Activated naive CD8-positive, alpha-beta T cell treated with anti-CD3 and anti-CD28 coated beads, Interleukin-2, amount 50 U/mL, for 24 hours (primary cell): ENCODE measurements around the gene GATC.
"Not testable (repeated sequence)": the region's sequence is repeated elsewhere in the genome, so short reads cannot be mapped to it uniquely, and the experiment has no call there.

Source experiments
- ATAC-seq: fragments of 150-1000 bp; cut with Tn5 transposase; one replicate; pipeline ENCODE4 v1.10.0; 2021
- DNase-seq: peaks from one replicate; pipeline ENCODE4 v3.0.0; 2021
- H3K27ac Mint-ChIP-seq: one replicate; pipeline ENCODE4 v1.8.0; 2021; ENCODE audit warnings: mild to moderate bottlenecking, mixed read lengths
- H3K27me3 Mint-ChIP-seq: one replicate; pipeline ENCODE4 v1.8.0; 2021; ENCODE audit warnings: mixed read lengths
- H3K36me3 Mint-ChIP-seq: one replicate; pipeline ENCODE4 v1.8.0; 2021; ENCODE audit warnings: low read depth, mixed read lengths
- H3K4me1 Mint-ChIP-seq: one replicate; pipeline ENCODE4 v1.8.0; 2021; ENCODE audit warnings: mixed read lengths
- H3K4me3 Mint-ChIP-seq: one replicate; pipeline ENCODE4 v1.8.0; 2021; ENCODE audit warnings: mild to moderate bottlenecking, moderate library complexity, mixed read lengths
- H3K9me3 Mint-ChIP-seq: one replicate; pipeline ENCODE4 v1.8.0; 2021; ENCODE audit warnings: mixed read lengths

Gene GATC

GRCh38 chr12:120421701-120422100 lies 24.5 kb upstream of the GATC start:
- no peak for ATAC-seq
- Mint-ChIP-seq H3K4me3 (no peak overlapping the region), H3K27me3 (no peaks in the 10 kb centered on the region), H3K36me3 (no peaks in the 10 kb centered on the region), H3K4me1 (no peaks in the 10 kb centered on the region), H3K27ac (no peak overlapping the region), H3K9me3 (no peaks in the 10 kb centered on the region)
- DNase-seq, result no peak

- H3K36me3 Mint-ChIP-seq, result no peaks in the 10 kb centered on the region
- no peak for DNase-seq
- no peak overlapping the region for H3K4me3 Mint-ChIP-seq
- peaks cover 3% of the 10 kb centered on the region for H3K27me3 Mint-ChIP-seq
- ATAC-seq, result no peak
- no peaks in the 10 kb centered on the region for H3K9me3 Mint-ChIP-seq
- H3K27ac Mint-ChIP-seq, result no peak overlapping the region
- no peaks in the 10 kb centered on the region for H3K4me1 Mint-ChIP-seq
Measured at GRCh38 chr12:120422892-120423456, 23.3 kb upstream of the GATC start.

GRCh38 chr12:120425797-120426196 lies 20.4 kb upstream of the GATC start:
- no peak for DNase-seq
- no peaks in the 10 kb centered on the region for H3K36me3 Mint-ChIP-seq
- no peak overlapping the region for H3K4me3 Mint-ChIP-seq
- peaks cover 5% of the 10 kb centered on the region for H3K27me3 Mint-ChIP-seq
- no peaks in the 10 kb centered on the region for H3K9me3 Mint-ChIP-seq
- H3K27ac Mint-ChIP-seq, result no peak overlapping the region
- ATAC-seq, result no peak
- H3K4me1 Mint-ChIP-seq, result peaks cover 5% of the 10 kb centered on the region

- H3K27ac Mint-ChIP-seq, result no peak overlapping the region
- peaks cover 18% of the 10 kb centered on the region for H3K4me1 Mint-ChIP-seq
- H3K9me3 Mint-ChIP-seq, result no peaks in the 10 kb centered on the region
- peaks cover 5% of the 10 kb centered on the region for H3K27me3 Mint-ChIP-seq
- H3K4me3 Mint-ChIP-seq, result no peak overlapping the region
- no peak for ATAC-seq
- no peak for DNase-seq
- H3K36me3 Mint-ChIP-seq, result no peaks in the 10 kb centered on the region
Measured at GRCh38 chr12:120428597-120429229, 17.5 kb upstream of the GATC start.

- H3K36me3 Mint-ChIP-seq, result no peaks in the 10 kb centered on the region
- DNase-seq, result no peak
- no peaks in the 10 kb centered on the region for H3K9me3 Mint-ChIP-seq
- no peak for ATAC-seq
- peaks cover 5% of the 10 kb centered on the region for H3K27me3 Mint-ChIP-seq
- H3K4me1 Mint-ChIP-seq, result peaks cover 18% of the 10 kb centered on the region
- H3K4me3 Mint-ChIP-seq, result no peak overlapping the region
- no peak overlapping the region for H3K27ac Mint-ChIP-seq
Measured at GRCh38 chr12:120429368-120429767, 16.9 kb upstream of the GATC start.

- ATAC-seq (no peak), DNase-seq (no peak)
- no peak overlapping the region for H3K4me3 Mint-ChIP-seq
- peaks cover 5% of the 10 kb centered on the region for H3K27me3 Mint-ChIP-seq
- no peak overlapping the region for H3K27ac Mint-ChIP-seq
- H3K4me1 Mint-ChIP-seq, result peaks cover 25% of the 10 kb centered on the region
- H3K36me3 Mint-ChIP-seq, result no peaks in the 10 kb centered on the region
- H3K9me3 Mint-ChIP-seq, result no peaks in the 10 kb centered on the region
Measured at GRCh38 chr12:120432772-120433525, 13.3 kb upstream of the GATC start.

- no peaks in the 10 kb centered on the region for H3K9me3 Mint-ChIP-seq
- peaks cover 3% of the 10 kb centered on the region for H3K27me3 Mint-ChIP-seq
- H3K4me3 Mint-ChIP-seq, result peak within 1 kb of the TSS; percentile 92
- peaks cover 26% of the 10 kb centered on the region for H3K4me1 Mint-ChIP-seq
- peaks cover 27% of the 10 kb centered on the region for H3K36me3 Mint-ChIP-seq
- peak; percentile 98 for ATAC-seq
- H3K27ac Mint-ChIP-seq, result peak within 1 kb of the TSS; percentile 92
- DNase-seq, result peak; percentile 97
Measured at GRCh38 chr12:120437735-120438494, 8.3 kb upstream of the GATC start, which contains the start of gene COX6A1. Gene COX6A1, plus strand, starts transcription at chr12:120438113. Its CDS starts 14 bp downstream, at chr12:120438127.

GRCh38 chr12:120438495-120439198 lies 7.6 kb upstream of the GATC start:
- peak overlapping the region; percentile 92 for H3K27ac Mint-ChIP-seq
- peaks cover 3% of the 10 kb centered on the region for H3K27me3 Mint-ChIP-seq
- H3K36me3 Mint-ChIP-seq, result peaks cover 32% of the 10 kb centered on the region
- DNase-seq, result no peak
- H3K4me3 Mint-ChIP-seq, result peak overlapping the region; percentile 92
- no peak for ATAC-seq
- peaks cover 22% of the 10 kb centered on the region for H3K4me1 Mint-ChIP-seq
- no peaks in the 10 kb centered on the region for H3K9me3 Mint-ChIP-seq

GRCh38 chr12:120439646-120440247 lies 6.5 kb upstream of the GATC start:
- no peaks in the 10 kb centered on the region for H3K9me3 Mint-ChIP-seq
- peaks cover 3% of the 10 kb centered on the region for H3K27me3 Mint-ChIP-seq
- H3K36me3 Mint-ChIP-seq, result peaks cover 40% of the 10 kb centered on the region
- ATAC-seq (peak; percentile 44), DNase-seq (peak; percentile 79)
- peaks cover 32% of the 10 kb centered on the region for H3K4me1 Mint-ChIP-seq
- peak overlapping the region; percentile 61 for H3K4me3 Mint-ChIP-seq
- no peak overlapping the region for H3K27ac Mint-ChIP-seq

GRCh38 chr12:120444676-120445075 lies 1.6 kb upstream of the GATC start:
- DNase-seq (no peak), ATAC-seq (no peak)
- peak overlapping the region; percentile 99 for H3K4me3 Mint-ChIP-seq
- H3K9me3 Mint-ChIP-seq, result no peaks in the 10 kb centered on the region
- H3K27me3 Mint-ChIP-seq, result peaks cover 2% of the 10 kb centered on the region
- H3K36me3 Mint-ChIP-seq, result peaks cover 44% of the 10 kb centered on the region
- peak overlapping the region; percentile 31 for H3K27ac Mint-ChIP-seq
- H3K4me1 Mint-ChIP-seq, result peaks cover 53% of the 10 kb centered on the region

- Mint-ChIP-seq H3K36me3 (peaks cover 31% of the 10 kb centered on the region), H3K4me1 (peaks cover 47% of the 10 kb centered on the region), H3K4me3 (peak overlapping the region; percentile 99), H3K27ac (peak overlapping the region; percentile 100)
- DNase-seq, ATAC-seq, H3K27me3 Mint-ChIP-seq, H3K9me3 Mint-ChIP-seq: not testable (repeated sequence)
Measured at GRCh38 chr12:120446844-120447178, 567 bp downstream of the GATC start.

GRCh38 chr12:120447992-120448391 lies 1.7 kb downstream of the GATC start:
- Mint-ChIP-seq H3K4me3 (peak overlapping the region; percentile 99), H3K36me3 (peaks cover 32% of the 10 kb centered on the region), H3K27ac (peak overlapping the region; percentile 27), H3K27me3 (peaks cover 2% of the 10 kb centered on the region), H3K9me3 (no peaks in the 10 kb centered on the region), H3K4me1 (peaks cover 49% of the 10 kb centered on the region)
- no peak for ATAC-seq
- no peak for DNase-seq

GRCh38 chr12:120452524-120452923 lies 6.3 kb downstream of the GATC start:
- Mint-ChIP-seq H3K36me3 (peaks cover 34% of the 10 kb centered on the region), H3K4me1 (peaks cover 21% of the 10 kb centered on the region)
- not testable (repeated sequence) for ATAC-seq, H3K9me3 Mint-ChIP-seq, H3K27ac Mint-ChIP-seq, H3K27me3 Mint-ChIP-seq, DNase-seq, H3K4me3 Mint-ChIP-seq
